ENCODE data around the gene SYNGR4. TPM values are rescaled to one million over a fixed set of nuclear protein-coding genes. Genes with fewer than 3 reads are reported as not detected.
"Not testable (repeated sequence)": the region's sequence is repeated elsewhere in the genome, so short reads cannot be mapped to it uniquely, and the experiment has no call there.

SYNGR4 gene, protein sequence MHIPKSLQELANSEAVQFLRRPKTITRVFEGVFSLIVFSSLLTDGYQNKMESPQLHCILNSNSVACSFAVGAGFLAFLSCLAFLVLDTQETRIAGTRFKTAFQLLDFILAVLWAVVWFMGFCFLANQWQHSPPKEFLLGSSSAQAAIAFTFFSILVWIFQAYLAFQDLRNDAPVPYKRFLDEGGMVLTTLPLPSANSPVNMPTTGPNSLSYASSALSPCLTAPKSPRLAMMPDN
- 0.32 TPM in 1 of 2 replicates, not detected in the other for total RNA-seq (2022)
- percentile 27 among the genes with signal in this experiment for Bru-seq, nascent RNA
- percentile 15 among the genes with signal in this experiment for BruChase-seq, experiment 1, labeled RNA remaining after a 2-hour chase
- BruChase-seq, experiment 2, labeled RNA remaining after a 6-hour chase = percentile 20 among the genes with signal in this experiment
- long read RNA-seq = 0 reads

DNA sequence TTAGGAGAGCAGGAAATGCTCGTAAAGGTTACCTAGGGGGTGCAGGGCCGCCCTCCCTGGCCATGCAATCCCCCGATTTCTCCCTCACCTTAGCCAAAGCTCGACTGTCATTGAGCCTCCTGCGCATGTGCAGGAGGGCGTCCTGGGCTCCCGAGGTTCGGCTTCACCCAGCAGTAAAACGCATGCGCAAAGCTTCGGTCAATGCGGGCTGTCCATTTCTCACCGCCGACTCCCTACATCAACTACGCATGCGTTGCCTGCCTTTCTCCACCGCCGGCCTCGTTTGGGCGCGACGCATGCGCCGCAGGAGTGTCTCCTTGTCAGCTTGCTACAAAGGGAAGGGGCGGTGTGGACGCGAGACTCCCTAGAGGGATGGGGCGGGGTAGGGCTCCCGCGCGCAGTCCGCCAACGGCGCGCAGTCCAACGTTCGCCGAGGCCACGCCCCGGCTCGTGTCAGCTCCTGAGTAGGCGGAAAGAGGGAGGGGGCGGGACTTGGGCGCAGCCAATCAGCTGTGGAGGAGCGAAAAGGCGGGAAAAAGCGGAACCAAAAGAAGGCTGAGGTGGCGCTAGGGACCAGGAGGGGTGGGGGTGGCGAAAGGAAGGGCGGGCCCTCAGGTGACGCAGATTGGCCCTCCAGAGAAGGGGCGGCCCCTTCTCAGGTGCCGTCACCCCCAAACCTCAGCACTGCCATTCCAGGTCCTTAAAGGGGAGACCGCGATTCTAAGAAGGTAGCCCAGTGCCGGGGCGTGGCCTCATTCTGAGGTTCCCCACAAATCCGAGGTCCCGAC is at the start of gene SYNGR4, which contains the start of gene TMEM143:
Gene SYNGR4 (plus strand): TSS at position 558 of the 788 bp plus-strand sequence. CDS start 1,476 bp downstream, outside the sequence.
Gene TMEM143 (minus strand): TSS at position 131 of the 788 bp plus-strand sequence. CDS start 20 bp downstream, at position 111.
- no peaks in the 10 kb centered on the region for H3K27me3 Mint-ChIP-seq (ENCODE audit: insufficient read depth, unreplicated experiment)
- intact Hi-C loops (cut with micrococcal nuclease; ENCODE audit: unreplicated experiment) = loop anchor here (1.0 to 5.0 kb wide), 5 partner anchors 10 to 42 kb away; partner anchors contain the start of gene KDELR1
- Histone ChIP-seq H3K9me3 (no peaks in the 10 kb centered on the region), H3K4me1 (peaks cover 6% of the 10 kb centered on the region; the same call in 1 of the 2 replicates), H3K4me3 (ENCODE audit: low read depth, low read length) (peak within 1 kb of the TSS; percentile 43), H3K36me3 (ENCODE audit: control insufficient read depth, insufficient read depth, low read length) (no peaks in the 10 kb centered on the region), H3K27me3 (replicated peaks; ENCODE audit: control insufficient read depth, insufficient read depth, low read length) (no peaks in the 10 kb centered on the region)
- H3K4me1 Mint-ChIP-seq (ENCODE audit: low read depth, unreplicated experiment) = peaks cover 14% of the 10 kb centered on the region
- BruUV-seq (replicated peaks) = no TSS peak
- peaks cover 34% of the 10 kb centered on the region for H3K36me3 Mint-ChIP-seq (ENCODE audit: insufficient read depth, unreplicated experiment)
- no peaks in the 10 kb centered on the region for H3K9me3 Mint-ChIP-seq (ENCODE audit: unreplicated experiment)
- peak within 1 kb of the TSS; percentile 84 for H3K27ac Mint-ChIP-seq (ENCODE audit: unreplicated experiment)
- TF ChIP-seq, protein P1, sequence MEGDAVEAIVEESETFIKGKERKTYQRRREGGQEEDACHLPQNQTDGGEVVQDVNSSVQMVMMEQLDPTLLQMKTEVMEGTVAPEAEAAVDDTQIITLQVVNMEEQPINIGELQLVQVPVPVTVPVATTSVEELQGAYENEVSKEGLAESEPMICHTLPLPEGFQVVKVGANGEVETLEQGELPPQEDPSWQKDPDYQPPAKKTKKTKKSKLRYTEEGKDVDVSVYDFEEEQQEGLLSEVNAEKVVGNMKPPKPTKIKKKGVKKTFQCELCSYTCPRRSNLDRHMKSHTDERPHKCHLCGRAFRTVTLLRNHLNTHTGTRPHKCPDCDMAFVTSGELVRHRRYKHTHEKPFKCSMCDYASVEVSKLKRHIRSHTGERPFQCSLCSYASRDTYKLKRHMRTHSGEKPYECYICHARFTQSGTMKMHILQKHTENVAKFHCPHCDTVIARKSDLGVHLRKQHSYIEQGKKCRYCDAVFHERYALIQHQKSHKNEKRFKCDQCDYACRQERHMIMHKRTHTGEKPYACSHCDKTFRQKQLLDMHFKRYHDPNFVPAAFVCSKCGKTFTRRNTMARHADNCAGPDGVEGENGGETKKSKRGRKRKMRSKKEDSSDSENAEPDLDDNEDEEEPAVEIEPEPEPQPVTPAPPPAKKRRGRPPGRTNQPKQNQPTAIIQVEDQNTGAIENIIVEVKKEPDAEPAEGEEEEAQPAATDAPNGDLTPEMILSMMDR (IDR thresholded peaks at IDR 0.05; ENCODE audit: insufficient read depth in 1 of 2, low read depth in 1 of 2, low read length in 1 of 2, severe bottlenecking in 1 of 2, unreplicated experiment in 1 of 2) = no peak
- H3K4me3 Mint-ChIP-seq (ENCODE audit: unreplicated experiment) = peak within 1 kb of the TSS; percentile 83
- ChIA-PET POLR2A (interaction anchor here (0.5 to 2.5 kb wide), 24 partner anchors 9 to 1088 kb away, joined by 3 to 65 read pairs (median 6); partner anchors contain the start of genes CARD8, GRIN2D, KDELR1 and PIH1D1), CTCF (interaction anchor here (0.6 to 2.9 kb wide), 21 partner anchors 10 to 255 kb away, joined by 3 to 45 read pairs (median 6); partner anchors contain the start of genes KDELR1 and SPHK2)
- peak; percentile 100 for DNase-seq

DNA sequence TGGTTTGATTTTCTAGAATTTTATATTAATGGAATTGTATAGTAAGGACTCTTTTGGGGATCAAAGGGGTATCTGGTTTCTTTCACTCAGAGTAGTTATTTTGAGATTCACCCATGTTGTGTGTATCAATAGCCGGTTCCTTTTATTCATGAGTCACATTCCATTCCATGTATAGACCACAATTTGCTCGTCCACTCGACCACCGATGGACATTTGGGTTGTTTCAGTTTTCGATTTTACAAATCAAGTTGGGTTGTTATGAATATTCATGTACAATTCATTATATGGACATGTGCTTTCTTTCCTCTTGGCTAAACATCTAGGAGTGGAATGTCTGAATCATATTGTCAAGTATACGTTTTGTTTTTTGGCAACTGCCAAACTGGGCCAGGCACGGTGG is 48.5 kb upstream of the SYNGR4 start:
- BruUV-seq (replicated peaks) = no TSS peak
- H3K4me3 Mint-ChIP-seq (ENCODE audit: unreplicated experiment) = no peak overlapping the region
- H3K9me3 ChIP-seq = no peaks in the 10 kb centered on the region
- H3K4me3 ChIP-seq (ENCODE audit: low read depth, low read length) = no peak overlapping the region
- peaks cover 8% of the 10 kb centered on the region for H3K4me1 Mint-ChIP-seq (ENCODE audit: low read depth, unreplicated experiment)
- peaks cover 10% of the 10 kb centered on the region for H3K36me3 Mint-ChIP-seq (ENCODE audit: insufficient read depth, unreplicated experiment)
- no peak overlapping the region for H3K27ac Mint-ChIP-seq (ENCODE audit: unreplicated experiment)
- no peaks in the 10 kb centered on the region for H3K27me3 Mint-ChIP-seq (ENCODE audit: insufficient read depth, unreplicated experiment)
- no peaks in the 10 kb centered on the region for H3K36me3 ChIP-seq (ENCODE audit: control insufficient read depth, insufficient read depth, low read length)
- TF ChIP-seq, protein P1 (IDR thresholded peaks at IDR 0.05; ENCODE audit: insufficient read depth in 1 of 2, low read depth in 1 of 2, low read length in 1 of 2, severe bottlenecking in 1 of 2, unreplicated experiment in 1 of 2) = no peak
- intact Hi-C loops (cut with micrococcal nuclease; ENCODE audit: unreplicated experiment) = loop anchor here (10.0 kb wide), 1 partner anchor 51 kb away; no protein-coding TSS in a partner anchor
- no peaks in the 10 kb centered on the region for H3K27me3 ChIP-seq (replicated peaks; ENCODE audit: control insufficient read depth, insufficient read depth, low read length)
- H3K4me1 ChIP-seq = peaks cover 6% of the 10 kb centered on the region; the same call in 1 of the 2 replicates
- no peaks in the 10 kb centered on the region for H3K9me3 Mint-ChIP-seq (ENCODE audit: unreplicated experiment)
- ChIA-PET POLR2A (no interaction called here), CTCF (no interaction called here)
- DNase-seq = no peak

DNA sequence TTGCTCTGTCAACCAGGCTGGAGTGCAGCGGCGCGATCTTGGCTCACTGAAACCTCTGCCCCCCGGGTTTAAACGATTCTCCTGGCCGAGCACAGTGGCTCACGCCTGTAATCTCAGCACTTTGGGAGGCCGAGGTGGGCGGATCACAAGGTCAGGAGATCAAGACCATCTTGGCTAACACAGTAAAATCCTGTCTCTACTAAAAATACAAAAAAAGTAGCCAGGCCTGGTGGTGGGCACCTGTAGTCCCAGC is 46.5 kb upstream of the SYNGR4 start:
- BruUV-seq (replicated peaks); H3K36me3 ChIP-seq (ENCODE audit: control insufficient read depth, insufficient read depth, low read length); POLR2A ChIA-PET; H3K4me3 Mint-ChIP-seq (ENCODE audit: unreplicated experiment); DNase-seq; H3K9me3 ChIP-seq; H3K27me3 ChIP-seq (replicated peaks; ENCODE audit: control insufficient read depth, insufficient read depth, low read length); H3K4me3 ChIP-seq (ENCODE audit: low read depth, low read length); H3K27me3 Mint-ChIP-seq (ENCODE audit: insufficient read depth, unreplicated experiment); H3K9me3 Mint-ChIP-seq (ENCODE audit: unreplicated experiment); H3K27ac Mint-ChIP-seq (ENCODE audit: unreplicated experiment): not testable (repeated sequence)
- CTCF ChIA-PET = interaction anchor here (0.6 to 2.1 kb wide), 2 partner anchors 16 to 185 kb away, joined by 3 to 16 read pairs; no protein-coding TSS in a partner anchor
- peaks cover 15% of the 10 kb centered on the region for H3K4me1 Mint-ChIP-seq (ENCODE audit: low read depth, unreplicated experiment)
- intact Hi-C loops (cut with micrococcal nuclease; ENCODE audit: unreplicated experiment) = loop anchor here (10.0 kb wide), 1 partner anchor 53 kb away; no protein-coding TSS in a partner anchor
- peaks cover 24% of the 10 kb centered on the region for H3K36me3 Mint-ChIP-seq (ENCODE audit: insufficient read depth, unreplicated experiment)
- peaks cover 16% of the 10 kb centered on the region for H3K4me1 ChIP-seq
